HL-60/S4 (cell line): ENCODE results near the gene FAM83G.
"Not testable (repeated sequence)": the region's sequence is repeated elsewhere in the genome, so short reads cannot be mapped to it uniquely, and the experiment has no call there.

ENCODE experiments used
- in situ Hi-C: fragments of 300-500 bp; cut with MboI; formaldehyde crosslinking; loops from 2 replicates; pipeline ENCODE4 v1.14.3; 2022; ENCODE audit warnings: low sequenced_read_pairs

The FAM83G gene, protein sequence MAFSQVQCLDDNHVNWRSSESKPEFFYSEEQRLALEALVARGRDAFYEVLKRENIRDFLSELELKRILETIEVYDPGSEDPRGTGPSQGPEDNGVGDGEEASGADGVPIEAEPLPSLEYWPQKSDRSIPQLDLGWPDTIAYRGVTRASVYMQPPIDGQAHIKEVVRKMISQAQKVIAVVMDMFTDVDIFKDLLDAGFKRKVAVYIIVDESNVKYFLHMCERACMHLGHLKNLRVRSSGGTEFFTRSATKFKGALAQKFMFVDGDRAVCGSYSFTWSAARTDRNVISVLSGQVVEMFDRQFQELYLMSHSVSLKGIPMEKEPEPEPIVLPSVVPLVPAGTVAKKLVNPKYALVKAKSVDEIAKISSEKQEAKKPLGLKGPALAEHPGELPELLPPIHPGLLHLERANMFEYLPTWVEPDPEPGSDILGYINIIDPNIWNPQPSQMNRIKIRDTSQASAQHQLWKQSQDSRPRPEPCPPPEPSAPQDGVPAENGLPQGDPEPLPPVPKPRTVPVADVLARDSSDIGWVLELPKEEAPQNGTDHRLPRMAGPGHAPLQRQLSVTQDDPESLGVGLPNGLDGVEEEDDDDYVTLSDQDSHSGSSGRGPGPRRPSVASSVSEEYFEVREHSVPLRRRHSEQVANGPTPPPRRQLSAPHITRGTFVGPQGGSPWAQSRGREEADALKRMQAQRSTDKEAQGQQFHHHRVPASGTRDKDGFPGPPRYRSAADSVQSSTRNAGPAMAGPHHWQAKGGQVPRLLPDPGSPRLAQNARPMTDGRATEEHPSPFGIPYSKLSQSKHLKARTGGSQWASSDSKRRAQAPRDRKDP

DNA sequence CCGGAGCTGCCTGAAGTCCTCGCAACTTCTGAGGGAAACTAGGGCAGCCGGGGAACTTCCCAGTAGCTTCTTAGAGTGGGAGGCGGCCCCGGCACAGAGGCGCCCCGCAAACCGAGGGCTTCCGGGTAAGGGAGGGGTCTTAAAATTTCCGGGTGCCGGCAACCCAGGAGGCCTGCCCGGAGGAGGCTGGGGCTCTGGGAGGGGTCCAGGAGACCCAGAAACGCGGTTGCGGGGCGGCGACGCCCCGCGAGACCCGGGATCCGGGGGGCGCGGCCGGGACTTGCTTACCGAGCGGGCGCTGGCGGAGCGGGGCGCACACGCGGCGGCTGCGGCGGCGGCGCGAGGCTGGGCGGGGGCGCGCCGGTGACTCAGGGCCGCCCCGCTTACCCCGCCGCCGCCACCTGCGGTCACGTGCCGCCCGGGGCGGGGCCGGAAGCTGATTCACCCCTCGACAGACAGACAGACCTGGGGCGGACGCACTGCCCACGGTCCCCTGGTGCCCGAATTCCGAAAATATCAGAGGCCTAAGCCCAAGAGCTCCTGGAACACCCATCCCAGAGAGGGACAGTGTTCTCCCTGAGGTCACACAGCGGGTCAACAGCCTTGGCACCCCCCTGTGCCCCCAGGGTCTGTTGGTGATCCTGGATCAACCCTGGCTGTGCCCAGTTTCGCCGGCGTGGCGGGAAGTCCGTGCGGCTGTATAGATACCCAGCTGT is at the start of gene FAM83G:
TSS of gene FAM83G (minus strand) at position 344 of the 716 bp plus-strand sequence. CDS start 723 bp downstream, outside the sequence.
- in situ Hi-C loops: no loop called here

DNA sequence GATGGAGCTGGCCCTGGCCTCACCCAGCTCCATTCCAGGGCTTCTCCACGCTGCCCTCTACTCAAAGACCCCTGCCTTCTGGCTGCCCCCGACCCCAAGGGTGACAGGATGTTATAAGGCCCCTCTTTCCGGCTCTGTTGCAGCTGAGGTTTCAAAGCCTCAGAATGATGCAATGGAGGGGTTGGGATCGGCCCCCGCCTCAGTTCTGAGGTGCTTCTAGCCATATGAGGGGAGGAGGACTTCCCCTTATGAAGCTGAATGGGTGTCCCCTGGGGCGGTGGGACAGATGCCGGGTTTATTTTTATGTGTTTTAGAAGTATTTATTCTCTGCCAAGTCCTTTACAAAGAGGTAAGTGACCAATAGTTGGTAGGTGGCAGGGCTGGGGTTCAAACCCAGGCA is 44.3 kb upstream of the FAM83G start:
- in situ Hi-C loops: not testable (repeated sequence)

DNA sequence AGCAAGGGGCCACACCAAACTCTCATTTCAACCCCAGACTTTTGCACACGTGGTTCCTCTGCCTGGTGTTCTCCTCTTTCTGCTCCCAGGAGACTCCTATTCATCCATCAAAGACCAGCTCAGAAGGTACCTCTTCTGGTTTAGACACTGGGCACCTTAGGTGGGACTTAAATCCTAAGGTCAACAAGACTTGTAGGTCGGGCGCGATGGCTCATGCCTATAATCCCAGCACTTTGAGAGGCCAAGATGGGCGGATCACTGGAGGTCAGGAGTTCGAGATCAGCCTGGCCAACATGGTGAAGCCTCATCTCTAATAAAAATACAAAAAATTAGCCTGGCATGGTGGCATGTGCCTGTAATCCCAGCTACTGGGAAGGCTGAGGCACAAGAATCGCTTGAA is 42.9 kb upstream of the FAM83G start:
- in situ Hi-C loops: not testable (repeated sequence)

DNA sequence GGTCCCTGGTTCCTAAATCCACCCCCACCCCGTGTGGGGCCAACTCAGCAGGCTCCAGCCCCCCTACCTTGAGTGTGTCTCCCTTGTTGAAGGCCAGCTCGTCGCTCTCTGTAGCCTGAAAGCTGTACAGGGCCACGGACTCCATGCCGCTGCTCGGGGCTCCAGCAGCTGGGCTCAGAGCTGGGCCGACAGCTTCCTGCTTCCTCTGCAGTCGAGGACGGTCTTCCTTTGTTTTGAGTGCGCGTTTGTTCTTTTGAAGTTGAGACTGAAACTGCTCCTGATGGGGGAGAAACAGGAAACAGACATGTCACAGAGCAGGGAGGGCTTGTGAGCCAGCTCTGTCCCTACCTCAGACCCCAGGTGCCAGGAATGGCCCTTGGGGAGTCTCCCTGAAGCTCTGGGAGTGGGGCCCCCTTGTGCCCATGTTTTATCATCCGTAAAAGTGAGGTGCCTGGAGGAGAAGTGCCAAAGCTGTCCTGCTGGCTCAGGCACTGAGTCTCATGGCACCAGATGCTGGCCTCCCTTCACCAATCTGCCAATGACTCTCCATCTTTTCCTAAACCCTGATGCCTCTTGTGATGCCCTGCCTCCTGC is 42.3 kb upstream of the FAM83G start, which contains the start of gene GRAP:
TSS of gene GRAP (minus strand) at position 176 of the 594 bp plus-strand sequence. CDS start at position 145, 31 bp downstream.
- in situ Hi-C loops: not testable (repeated sequence)

DNA sequence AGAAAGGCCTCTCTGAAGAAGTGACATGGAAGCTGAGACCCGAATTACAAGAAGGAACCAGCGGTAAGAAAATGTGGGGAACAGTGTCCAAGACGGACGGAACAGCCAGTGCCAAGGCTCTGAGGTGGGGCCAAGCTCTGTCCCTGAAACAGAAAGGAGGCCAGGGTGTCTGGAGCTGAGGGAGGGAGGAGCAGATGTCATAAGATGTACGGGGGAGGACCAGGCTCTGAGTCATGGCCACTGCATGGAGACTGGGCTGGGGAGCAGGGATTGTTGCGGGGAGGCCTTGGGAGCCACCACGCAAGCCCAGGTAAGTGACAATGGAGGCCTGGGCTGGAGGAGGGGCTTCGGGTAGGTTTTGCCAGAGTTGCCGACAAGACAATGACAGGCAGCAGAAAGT is 40.1 kb upstream of the FAM83G start:
- in situ Hi-C loops: not testable (repeated sequence)

DNA sequence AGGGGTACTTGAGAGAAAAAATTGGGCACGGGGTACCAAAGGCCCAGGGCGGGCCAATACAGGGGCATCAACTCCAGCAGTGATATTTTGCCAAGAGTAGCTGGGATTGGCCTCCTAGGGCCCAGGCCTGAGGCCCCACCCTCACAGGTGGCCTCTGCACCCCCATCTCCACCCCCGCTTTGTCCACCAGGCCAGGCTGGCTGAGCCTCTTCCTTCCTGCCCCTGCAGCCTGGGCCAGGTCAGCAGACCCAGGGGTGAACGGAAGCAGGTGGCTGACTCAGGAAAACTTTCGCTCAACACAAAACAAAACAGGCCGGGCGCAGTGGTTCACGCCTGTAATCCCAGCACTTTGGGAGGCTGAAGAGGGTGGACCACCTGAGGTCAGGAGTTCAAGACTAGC is 38.5 kb upstream of the FAM83G start:
- in situ Hi-C loops: not testable (repeated sequence)

DNA sequence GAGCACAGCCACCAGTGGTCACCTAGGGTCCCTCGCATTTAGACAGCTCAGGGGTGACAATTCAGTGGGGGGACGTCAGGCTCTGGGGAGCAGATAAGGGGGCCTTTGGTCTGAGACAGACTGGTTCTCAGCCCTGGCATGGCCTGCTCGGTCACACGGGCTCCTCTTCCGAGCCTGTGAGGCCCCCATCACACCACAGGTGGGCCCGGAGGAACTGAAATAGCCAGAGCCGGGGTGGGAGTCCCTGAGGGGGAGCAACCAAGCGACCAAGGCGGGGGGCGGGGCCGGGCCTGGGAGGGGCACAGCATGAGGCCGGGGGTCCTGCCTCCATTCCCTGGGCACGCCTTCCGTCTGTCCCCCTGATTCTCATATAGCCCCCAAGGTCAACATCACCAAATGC is 37.8 kb upstream of the FAM83G start:
- in situ Hi-C loops: not testable (repeated sequence)

DNA sequence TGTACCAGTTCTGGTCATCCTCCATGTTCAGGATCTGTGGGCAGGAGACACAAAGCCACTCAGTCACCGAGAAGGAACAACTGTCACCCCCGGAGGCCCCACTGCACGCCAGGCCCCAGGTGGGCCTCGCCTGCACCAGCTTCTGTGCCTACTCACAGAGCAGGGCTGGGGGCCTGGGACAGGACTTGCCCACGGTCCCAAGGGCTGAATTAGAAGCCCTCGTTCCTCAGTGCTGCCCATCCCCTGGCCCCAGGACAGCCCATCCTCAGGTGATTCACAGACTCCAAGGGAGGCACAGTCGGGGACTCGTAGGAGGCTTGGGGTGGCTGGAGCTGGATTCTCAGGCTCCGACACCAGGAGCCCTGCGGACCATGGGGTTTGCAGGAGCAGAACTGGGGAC is 37.3 kb upstream of the FAM83G start:
- in situ Hi-C loops: not testable (repeated sequence)

DNA sequence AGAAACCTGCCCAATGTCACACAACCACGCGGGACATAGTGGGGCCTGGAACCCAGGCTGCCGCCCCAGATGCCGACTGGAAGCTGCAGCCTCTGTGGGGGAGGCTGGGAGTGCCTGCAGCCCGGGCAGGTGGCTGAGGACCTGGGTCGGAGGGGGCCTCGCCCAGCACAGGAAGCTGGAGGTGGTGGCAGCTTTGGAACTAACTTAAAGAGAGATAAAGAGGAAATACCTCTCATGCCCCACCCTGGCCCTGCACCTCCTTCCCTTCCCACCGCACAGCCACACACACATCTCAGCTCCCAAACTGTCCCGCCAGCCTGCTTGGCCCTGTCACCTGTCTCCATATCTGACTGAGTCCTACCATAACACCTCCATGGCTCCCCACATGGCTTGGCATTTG is 35.8 kb upstream of the FAM83G start:
- in situ Hi-C loops: not testable (repeated sequence)

DNA sequence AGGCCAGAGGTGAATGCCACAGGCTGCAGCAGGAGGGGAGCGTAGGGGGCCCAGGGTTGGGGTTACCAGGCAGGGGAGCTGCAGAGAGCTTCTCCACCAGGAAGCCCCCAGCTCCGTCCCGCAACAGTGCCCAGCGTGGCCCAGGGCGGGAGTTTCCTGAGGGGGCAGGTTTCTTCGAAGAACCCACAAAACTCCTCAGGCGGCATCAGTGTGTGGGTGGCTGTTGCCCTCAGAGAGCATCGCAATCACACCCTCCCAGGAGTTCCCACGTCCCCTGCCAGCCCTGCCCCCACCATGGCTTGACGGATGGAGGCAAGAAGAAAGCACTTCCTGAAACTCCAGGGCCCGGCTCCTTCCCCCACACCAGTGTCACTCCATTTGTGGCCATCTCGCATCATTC is 34.2 kb upstream of the FAM83G start:
- in situ Hi-C loops: not testable (repeated sequence)

DNA sequence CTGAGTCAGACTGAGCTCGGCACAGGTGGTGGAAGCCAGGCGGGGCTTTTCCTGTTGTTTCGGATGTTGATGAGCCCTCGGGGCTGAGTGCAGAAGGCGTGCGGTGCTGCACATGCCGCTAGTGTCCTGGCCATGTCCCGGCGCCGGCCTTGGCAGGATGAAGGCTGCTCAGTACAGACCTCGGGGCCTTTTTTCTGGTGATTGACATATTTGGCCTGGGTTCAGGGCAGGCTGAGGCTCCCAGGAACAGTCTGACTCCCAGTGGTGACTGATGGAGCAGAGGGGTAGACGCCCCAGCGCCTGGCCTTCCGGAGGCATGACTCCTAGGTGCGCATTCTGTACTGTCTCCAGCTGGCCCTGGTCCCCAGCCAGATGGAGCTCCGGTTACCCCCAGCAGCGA is 33.4 kb upstream of the FAM83G start:
- in situ Hi-C loops: not testable (repeated sequence)

DNA sequence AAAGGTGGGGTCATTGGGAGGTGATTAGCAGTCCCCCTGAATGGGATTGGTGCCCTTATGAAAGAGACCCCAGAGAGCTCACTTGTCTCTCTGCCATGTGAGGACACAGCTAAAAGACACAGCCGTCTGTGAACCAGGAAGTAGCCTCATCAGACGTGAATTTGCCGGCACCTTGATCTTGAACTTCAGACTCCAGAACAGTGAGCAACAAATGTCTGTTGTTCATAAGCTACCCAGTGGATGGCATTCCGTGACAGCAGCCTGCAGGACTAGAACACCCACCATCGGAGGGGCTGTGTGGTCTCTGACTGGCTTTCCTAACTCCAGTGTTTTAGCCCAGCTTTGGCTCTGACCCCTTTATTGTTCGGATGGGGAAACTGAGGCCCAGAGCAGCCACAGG is 33.0 kb upstream of the FAM83G start:
- in situ Hi-C loops: not testable (repeated sequence)

DNA sequence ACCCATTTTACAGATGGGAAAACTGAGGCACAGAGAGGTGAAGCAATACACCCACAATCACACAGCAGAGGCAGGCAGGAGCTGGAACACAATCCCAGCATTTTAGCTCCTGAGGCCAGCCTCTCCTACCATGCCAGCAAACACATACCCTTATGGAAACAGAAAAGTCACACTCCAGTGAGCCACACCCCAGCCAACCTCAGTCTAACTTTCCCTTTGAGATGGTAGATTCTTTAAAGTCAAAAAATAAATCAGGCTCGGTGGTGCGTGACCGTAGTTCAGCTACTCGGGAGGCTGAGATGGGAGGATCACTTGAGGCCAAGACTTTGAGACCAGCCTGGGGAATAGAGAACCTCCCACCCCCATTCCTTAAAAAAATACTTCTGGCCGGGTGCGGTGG is 31.6 kb upstream of the FAM83G start:
- in situ Hi-C loops: not testable (repeated sequence)

DNA sequence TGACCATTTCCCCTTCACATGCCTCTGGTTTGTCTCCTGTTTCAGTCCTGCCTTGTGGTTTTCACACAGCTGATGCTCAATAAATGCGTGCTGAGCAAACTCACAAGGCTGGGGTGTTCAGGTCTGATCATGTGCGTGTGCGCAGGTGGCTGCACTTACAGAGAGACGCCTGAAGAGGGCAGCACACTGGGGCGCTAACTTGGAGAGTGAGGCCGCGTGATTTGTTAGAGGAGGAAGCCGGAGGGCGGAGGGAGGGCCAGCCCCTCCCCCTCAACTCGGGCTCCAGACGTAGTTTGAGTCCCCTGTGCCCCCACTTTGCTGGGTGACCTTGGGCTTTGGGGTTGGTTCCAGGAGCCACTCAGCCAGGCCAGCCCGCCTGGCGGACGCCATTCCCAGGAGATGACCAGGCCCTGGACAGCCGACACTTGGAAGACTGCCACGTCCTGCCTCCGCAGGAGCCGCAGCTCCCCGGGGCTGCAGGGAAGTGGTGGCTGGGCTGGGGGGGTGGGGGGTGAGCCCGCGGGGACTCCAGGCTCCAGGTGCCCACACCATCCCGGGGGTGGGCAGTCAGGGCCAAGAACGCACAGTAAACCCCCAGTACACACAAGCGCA is 27.9 kb upstream of the FAM83G start:
- in situ Hi-C loops: not testable (repeated sequence)

DNA sequence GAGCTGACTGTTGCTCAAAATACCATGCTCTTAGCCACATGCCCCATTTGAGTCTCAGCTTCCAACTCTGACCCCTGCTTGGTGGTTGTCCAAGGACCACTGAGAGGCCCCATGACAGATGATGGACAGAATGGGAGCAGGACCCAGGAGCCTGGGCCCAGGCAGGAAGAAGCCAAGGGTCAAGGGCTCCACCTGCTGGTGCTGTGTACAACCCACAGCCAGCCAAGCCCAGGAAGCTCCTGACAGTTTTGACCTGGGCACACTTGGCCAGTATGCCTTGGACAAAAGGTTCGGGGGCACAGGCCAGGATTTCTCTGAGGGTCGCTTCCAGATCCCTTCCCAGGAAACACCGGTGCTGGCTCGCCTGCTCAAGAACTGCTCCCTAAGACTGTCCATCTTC is 27.2 kb upstream of the FAM83G start:
- in situ Hi-C loops: not testable (repeated sequence)

DNA sequence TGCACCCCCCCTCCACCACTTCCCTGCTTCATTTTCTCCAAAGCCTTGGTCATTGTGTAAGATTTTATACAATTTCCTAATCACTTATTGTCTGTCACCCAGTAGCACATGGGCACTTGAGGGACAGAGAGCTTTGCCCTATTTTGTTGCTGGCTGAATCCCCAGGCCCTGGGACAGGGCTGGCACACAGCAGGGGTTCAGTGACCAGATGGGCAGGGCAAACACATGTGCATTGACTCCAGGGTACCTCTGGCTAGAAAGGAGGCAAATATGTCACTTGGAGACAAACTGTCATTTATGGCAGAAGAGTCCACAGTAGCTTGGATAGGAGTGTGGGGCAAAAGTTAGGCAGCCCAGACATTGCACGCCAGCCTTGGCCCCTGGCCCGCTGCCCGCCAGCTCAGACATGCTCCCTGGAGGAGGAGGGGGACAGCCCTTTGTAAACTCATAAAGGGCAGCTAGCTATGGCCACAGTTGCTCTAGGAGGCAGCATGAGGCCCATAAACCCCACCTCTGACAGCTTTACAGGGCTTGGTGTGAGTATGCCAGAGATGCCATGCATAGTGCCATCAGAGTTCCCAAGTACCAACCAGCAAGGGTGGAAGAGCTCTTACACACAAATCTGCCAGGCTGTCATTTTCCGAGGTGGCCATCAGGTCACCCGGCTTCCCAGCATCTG is 26.3 kb upstream of the FAM83G start:
- in situ Hi-C loops: not testable (repeated sequence)

DNA sequence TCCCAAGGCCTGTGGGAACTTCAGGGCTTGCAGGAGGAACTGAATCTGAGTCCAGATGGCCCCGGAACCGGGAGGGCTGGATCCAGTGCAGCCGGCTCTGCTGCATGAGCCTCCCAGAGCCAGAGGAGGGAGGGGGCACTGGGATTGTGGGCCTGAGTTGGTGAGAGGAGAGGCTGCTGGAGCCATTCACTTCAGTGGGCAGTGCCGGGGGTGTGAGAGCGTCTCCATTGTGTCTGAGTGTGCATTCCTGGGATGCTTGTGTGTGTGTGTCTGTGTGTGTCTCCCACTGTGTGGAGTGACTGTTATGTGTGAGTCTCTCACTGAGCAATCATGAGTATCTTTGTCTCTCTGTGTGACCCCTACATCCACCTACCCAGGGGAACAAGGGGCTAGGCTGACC is 25.2 kb upstream of the FAM83G start:
- in situ Hi-C loops: not testable (repeated sequence)

DNA sequence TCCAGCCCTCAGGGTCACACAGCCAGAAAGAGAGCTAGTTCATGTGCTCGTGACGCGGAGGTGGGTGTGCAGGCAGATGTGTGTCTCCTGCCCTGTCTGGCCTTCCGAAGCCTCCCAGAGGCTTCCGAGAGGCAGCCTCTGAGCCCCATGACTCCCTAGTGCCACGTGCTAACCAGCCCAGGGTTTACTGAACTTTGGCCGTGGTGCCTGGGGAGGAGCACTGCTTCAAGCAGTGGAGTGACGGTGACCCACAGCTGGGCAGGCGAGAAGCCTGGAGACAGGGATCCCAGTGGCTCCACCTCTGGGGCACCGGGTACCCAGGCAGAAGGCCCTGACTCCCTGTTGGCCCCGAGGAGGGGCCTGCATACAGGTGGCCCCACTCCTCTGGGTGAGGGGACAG is 24.1 kb upstream of the FAM83G start:
- in situ Hi-C loops: not testable (repeated sequence)

DNA sequence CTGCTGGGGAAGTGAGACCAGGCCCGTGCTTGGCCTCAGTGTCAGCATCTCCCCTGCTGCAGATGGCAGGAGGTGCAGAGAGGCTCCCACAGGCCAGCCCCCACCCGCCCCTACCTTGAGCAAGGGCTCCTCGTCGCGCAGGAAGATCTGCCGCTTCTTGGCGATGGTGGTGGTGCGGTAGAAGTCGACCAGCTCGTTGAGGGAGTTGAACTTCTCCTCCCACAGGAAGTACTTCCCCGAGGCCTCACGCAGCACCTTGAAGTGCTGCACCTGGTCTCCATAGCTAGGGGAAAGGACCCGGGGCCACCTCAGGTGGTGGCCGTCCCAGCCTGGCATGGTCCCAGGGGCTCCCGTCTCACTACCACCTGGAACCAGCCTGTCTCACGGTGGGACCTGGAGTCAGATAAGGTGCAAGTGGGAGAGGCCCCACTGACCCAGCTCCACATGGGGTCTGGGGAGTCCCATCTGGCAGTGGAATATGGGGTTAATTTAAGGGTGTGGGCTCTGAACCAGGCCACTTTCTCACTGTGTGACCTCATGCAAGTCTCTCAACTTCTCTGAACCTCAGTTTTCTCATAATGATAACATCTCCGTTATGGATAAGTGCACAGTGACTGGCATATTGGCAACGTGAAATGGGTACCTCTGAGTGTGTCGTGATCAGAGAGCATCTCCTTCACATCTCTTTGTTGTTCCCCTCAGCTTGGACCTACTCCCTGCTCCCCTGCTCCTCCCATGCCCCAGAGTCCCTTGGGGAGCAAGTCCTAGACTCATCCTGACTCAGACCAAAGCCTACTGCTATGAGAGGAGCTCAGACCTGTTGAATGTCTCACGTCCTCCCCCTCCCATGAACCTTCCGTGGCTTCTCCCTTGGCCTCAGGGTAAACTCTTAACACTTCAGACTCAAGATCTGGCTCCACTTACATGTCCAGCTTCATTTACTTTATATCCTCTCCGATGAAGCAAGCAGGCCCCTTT is 19.8 kb upstream of the FAM83G start:
- in situ Hi-C loops: no loop called here
